HG03460 (cell line): ENCODE data around the gene GIMAP8.
"Not testable (repeated sequence)": the region's sequence is repeated elsewhere in the genome, so short reads cannot be mapped to it uniquely, and the experiment has no call there.

Experiments used
- ATAC-seq: cut with Tn5 transposase; IDR thresholded peaks from one replicate; pipeline ENCODE4 v1.9.1; 2021; ENCODE audit not compliant: unreplicated experiment

Gene GIMAP8

DNA sequence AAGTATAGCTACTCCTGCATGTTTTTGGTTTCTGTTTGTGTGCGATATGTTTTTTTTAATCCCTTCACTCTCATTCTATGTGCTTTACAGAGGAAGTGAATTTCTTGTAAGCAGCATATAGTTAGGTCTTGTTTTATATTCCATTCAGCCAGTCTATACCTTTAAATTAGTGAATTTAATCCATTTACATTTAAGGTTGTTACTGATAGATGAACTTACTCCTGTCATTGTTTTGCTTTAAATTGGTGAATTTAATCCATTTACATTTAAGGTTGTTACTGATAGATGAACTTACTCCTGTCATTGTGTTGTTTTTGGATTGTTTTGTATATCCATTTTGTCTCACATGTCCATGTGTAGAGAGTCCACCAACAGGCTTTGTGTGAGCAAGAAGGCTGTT is 11.1 kb downstream of the GIMAP8 start:
- ATAC-seq: no peak

DNA sequence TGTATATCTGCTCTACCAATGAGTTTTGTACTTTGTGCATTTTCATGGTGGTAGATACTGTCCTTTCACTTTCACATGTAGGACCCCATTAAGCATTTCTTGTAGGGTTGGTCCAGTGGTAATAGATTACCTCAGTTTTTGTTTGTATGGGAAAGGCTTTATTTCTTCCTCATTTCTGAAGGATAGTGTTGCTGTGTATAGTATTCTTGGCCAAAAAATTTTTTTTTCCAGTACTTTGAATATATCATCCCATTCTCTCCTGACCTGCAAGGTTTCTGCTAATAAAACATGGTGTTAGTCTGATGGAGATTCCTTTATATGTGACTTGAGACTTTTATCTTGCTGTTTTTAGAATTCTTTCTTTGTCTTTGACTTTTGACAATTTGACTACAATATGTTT is 12.0 kb downstream of the GIMAP8 start:
- no peak for ATAC-seq

DNA sequence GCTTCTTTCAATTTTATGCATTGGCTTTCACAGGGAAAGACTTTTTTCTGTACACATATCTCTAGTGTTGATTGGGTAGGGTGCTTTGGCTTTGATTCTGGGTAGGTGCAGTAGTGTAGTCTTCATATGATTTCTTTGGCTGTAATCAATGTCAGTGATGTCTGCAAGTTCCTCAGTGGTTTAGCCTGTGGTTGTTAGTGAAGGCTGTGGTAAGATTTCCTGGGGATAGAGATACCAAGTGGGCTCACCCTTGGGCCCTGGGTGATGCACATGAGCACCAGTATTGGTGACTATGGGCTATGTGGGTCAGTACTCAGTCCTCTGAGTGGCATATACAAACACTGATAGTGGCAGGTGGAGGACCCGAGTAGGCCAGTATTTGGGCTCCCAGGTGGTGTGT is 13.0 kb downstream of the GIMAP8 start:
- ATAC-seq: no peak

DNA sequence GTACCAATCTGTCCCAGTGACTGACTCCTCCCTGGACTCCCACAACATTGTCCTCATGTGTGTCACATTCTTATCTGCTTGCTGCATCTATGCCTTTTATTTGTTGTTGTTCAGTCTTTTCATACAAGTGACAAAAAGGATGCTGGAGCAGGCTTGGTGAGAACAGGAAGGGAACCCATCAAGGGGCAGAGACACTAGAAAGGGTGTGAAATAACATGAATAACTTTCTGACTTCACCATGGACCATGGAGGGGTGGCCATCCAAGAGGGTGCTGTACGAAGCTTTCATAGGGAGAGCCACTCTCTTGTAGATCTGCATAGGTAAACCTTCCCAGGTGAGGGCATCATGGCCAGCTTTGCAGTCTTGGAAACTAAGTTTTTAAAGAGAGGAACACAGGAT is 14.5 kb downstream of the GIMAP8 start:
- ATAC-seq: no peak

DNA sequence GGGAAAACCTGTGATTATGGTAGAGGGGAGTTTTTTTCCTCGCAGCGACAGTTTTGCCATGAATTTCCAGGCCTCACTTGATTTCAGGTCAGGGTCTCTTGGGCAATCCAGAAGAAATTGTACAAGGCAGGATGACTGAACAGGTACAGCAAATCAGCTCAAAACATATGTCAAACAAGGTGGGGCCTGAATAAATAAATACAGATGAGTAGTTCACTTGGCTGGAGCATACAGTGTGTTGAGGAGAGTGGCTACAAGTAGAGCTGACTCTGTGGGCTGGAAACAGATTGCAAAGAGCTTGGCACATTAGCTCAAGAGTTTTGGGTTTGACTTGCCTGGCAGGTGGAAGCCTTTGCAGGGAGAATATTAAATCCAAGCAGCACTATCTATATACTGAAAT is 15.0 kb downstream of the GIMAP8 start:
- no peak for ATAC-seq

DNA sequence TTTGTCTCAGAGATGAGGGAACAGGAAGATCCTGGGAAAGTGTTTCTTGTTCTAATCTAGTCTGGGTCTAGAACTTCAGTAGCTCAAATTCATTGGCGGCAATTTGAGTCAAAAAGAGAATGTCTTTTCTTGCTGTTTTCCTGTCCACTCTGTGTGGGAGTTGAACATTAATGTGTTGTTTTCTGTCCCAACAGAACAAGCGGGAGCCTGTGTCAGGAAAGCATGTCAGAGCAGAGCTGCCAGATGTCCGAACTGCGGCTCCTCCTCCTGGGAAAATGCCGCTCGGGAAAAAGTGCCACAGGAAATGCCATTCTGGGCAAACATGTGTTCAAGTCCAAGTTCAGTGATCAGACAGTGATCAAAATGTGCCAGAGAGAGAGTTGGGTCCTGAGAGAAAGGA is 16.0 kb downstream of the GIMAP8 start:
- ATAC-seq: no peak

DNA sequence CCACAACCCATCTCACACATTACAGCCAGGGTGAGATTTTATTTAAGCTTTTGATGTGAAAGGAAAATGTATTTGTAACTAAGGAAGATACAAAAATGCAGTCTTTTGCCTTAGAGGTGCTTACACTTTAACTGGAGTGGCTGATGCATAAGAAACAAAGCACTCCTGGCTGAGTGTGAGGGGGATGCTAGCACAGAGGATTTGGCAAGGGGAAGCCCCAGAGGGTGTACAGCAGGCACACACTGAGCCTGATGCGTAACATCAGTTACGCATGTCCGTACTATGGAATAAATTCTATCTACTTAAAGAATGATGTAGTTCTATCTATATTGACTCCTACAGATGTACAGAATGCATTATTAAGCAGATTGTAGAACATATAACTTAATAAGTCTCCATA is 17.8 kb downstream of the GIMAP8 start:
- ATAC-seq: no peak

DNA sequence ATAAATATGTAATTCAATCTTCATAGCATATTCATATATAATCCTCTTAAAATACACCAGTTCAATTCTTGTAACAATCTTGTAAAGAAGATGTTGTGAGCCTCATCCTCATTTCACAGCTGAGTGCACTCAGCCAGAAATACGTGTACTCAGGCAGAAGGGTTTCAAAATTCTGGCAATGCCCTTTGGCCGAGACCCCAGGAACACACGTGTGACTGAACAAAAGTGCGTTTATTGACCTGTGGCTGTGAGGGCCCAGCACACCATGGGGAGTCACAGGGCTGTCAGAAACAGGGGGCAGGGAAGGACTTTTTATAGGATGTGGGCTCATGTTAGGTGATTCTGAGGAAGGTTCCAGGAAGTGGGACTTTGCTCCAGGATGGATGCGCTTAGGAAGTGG is 21.5 kb downstream of the GIMAP8 start:
- no peak for ATAC-seq

DNA sequence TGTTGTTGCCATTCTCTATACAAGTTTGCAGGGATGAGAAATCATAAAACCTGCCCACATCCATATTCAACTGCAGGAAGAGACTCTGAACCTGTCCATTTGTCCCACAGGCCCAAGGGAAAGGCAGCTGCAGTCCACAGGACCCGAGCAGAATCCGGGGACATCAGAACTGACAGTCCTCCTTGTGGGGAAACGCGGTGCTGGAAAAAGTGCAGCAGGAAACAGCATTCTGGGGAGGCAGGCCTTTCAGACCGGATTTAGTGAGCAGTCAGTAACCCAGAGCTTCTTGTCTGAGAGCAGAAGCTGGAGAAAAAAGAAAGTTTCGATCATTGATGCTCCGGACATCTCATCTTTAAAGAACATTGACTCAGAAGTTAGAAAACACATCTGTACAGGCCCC is 23.5 kb downstream of the GIMAP8 start:
- ATAC-seq: no peak

DNA sequence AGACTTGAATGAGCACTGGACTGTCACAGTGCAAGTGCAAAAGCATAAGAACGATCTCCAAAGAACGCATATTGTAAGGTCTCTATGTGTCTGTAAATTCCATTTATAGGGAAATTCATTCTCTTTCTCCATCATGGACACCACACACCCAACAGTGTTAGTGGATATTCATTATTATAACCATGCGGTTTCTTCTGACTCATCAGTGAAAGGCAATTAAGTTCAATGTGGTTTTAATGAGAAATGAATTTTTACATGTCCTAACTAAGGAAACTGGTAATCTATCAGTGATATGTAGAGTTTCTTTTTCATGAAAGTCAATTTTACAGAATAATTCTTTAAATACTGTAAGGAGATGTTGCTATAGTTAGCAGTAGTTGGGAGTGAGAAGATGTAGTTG is 25.9 kb downstream of the GIMAP8 start:
- no peak for ATAC-seq

DNA sequence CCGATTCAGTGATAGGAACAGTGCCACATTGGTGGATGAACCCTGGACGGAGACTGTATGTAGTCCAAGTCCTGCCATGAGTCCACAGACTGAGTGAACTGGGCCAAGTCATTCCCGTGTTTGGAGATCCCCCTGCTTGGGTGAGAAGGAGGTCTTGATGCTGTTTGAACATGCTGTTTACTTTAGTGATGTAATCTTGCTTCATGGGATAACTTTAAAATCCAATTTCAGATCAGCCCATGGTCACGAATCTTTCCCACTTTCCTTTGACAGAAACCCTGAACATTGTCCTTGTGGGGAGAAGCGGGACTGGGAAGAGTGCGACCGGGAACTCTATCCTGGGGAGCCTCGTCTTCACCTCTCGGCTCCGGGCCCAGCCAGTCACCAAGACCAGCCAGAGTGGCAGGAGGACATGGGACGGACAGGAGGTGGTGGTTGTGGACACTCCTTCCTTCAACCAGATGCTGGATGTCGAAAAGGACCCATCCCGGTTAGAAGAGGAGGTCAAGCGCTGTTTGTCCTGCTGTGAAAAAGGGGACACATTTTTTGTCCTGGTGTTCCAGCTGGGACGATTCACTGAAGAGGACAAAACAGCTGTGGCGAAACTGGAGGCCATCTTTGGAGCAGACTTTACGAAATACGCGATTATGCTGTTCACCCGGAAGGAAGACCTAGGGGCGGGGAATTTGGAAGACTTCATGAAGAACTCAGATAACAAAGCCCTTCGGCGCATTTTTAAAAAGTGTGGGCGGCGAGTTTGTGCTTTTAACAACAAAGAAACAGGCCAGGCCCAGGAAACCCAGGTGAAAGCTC is 26.6 kb downstream of the GIMAP8 start:
- ATAC-seq: no peak

DNA sequence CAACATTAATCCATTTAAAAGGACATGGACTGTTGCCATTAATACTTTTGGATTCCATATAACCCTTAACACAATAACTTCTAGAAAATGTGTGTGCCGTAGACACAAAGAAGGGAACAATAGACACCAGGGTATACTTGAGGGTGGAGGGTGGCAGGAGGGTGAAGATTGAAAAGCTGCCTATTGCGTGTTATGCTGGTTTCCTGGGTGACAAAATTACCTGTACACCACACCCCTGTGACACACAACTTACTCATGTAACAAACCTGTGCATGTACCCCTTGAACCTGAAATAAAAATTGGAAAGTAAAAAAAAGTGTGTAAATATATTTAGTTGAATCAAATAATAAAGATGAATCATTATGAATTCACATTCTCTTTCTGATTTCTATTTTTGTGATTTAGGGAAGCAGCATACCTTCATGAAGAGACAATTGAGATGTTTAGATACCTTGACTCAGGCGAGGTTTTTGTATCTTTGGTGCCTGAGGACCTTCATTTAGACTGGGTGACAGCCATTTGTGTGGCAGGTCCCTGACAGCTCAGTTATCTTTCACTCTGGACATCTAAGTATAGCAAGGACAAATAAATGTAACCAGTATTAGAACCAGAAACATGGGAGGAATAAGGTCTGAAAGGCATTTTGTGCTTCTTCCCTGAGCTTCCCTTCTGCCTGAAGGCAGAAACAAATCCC is 28.7 kb downstream of the GIMAP8 start:
- no peak for ATAC-seq

DNA sequence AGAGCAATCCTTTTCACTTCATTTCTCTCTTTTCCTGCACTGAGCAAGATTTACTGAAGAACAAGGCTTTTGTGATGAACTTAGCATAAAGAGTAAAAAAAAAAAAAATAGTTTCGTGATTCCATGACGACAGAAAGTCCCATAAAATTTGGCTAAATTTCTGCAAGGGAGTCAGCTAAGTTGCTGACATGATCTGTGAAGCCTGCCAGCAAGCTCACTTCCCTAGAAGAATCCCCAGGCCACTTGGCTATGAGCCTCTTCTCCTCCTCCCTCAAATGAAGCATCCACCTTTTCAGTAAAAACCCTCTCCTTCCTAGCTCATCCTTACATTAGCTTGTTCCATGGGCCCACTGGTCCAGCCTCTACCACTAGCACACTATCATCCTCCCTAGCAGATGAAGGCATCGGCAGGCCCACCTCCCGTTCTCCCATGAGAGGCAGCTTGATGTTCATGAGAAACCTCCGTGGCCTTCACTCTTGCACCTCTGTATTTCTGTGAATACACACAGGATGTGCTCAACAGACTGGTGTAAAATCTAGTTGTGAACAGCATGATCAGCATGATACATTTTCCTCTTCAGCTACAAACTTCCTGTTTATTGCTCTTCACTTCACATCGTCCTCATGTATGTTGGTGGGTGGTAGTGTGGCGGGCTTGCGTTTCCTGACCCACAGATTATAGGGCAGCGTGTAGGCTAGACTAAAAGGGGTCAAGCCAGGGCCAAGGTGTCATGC is 30.9 kb downstream of the GIMAP8 start:
- no peak for ATAC-seq

DNA sequence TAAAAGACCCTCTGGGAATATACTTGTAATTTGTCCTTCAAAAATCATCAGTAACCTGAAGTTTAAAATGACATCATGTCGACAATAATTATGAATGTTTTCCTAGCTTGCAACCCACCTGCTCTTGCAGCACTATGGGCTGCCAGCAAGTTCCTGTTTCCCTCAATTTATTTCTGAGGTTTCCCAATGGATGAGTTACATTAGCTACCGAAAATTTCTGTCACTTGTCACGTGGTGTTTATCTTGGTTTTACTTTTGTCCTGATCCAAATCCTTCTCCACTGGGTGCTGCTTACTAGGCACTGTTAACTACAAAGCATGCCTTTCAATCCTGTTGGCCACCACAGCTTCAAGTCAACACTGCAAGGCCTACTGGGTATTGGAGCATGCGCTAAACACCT is 31.5 kb downstream of the GIMAP8 start:
- no peak for ATAC-seq

DNA sequence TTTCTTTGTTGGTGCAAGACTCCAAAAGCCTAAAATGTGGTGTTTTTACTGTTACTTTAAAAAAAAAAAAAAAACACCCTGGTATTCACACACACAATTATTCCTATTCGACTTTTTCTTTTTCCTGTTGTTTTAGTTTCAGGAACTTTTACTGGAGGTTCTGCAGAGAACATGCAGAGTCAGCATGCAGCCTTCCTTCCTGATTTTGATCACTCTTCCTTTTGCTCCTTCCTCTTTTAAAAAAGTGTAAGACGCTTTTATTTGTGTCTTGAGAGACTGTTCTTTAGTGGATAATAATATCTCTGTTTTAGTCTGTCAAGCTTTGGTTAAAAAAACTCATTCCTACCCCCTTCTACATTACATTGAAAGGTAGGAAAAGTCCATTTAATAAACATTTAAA is 33.1 kb downstream of the GIMAP8 start:
- not testable (repeated sequence) for ATAC-seq

DNA sequence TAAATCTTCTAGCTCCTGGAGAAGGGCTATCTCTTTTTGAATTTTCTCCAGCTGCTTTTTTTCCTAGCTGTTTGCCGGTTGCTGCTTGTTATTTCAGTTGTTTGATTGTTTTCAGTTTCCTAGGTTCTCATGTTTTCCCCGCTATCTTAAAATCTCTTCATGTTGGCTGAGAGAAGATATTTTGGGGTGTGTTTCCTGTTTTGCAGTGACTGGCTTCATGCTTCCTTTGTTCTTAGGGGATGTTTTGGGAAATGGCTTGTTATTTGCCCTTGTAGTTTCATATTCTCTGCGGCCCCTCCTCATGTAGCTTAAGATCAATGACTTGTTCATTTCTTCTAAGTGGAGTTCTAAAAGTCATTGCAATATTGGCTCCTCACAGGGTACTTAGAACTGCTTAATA is 33.6 kb downstream of the GIMAP8 start:
- not testable (repeated sequence) for ATAC-seq

DNA sequence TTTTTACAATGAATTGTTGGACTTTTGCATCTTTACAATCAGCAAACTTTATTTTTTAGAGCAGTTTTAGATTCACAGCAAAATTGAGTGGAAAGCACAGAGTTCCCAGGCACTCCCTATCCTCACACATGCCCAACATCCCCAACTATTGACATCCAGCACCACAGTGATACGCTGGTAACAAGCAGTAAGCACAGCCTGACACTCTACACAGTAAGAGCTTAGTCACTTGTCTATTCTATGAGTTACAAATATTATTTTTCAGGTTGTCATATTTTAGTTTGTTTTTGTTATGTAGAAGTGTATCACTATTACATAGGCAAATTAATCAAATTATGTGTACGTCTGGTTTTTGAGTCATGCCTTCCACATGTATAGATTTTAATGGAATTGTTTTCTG is 37.2 kb downstream of the GIMAP8 start:
- ATAC-seq: no peak

DNA sequence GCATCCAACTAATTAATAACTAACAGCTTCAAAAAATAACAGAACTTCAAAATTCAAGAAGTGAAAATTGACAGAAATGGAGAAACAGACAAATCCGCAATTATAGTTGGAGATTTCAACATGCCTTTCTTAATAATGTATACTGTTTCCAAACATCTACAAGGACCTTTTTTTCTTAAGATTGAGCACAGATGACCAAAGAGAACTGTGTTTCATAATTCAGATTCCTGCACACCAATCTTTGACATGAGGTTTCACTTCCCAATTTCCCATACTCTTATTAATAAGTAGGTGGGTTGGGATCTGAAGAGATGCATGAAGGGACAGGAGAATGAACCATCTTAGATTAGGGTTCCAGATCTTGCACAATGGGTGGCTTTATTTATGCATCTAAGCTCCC is 39.4 kb downstream of the GIMAP8 start:
- ATAC-seq: no peak

DNA sequence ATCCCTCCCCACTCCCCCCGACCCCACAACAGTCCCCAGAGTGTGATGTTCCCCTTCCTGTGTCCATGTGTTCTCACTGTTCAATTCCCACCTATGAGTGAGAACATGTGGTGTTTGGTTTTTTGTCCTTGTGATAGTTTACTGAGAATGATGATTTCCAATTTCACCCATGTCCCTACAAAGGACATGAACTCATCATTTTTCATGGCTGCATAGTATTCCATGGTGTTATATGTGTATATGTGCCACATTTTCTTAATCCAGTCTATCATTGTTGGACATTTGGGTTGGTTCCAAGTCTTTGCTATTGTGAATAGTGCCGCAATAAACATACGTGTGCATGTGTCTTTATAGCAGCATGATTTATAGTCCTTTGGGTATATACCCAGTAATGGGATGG is 43.0 kb downstream of the GIMAP8 start:
- not testable (repeated sequence) for ATAC-seq

DNA sequence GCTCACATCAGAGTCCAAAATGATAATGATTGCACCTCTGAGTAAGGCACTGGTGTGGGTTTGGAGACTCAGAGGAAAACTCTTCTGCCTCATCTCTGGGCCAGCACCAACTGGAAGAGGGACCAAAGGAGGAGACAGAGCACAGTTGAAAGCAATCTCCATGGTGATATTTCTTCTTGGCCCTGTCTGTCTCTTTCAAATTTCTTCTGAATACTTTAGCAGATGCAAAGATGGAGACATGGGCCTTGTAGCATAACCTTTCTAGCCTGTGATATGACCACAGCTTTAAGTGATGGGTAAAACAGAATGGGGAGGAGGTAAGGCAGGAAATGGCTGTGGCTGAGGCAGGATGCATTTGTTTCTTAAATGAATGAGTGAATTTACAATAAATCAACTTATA is 52.1 kb downstream of the GIMAP8 start:
- ATAC-seq: no peak

DNA sequence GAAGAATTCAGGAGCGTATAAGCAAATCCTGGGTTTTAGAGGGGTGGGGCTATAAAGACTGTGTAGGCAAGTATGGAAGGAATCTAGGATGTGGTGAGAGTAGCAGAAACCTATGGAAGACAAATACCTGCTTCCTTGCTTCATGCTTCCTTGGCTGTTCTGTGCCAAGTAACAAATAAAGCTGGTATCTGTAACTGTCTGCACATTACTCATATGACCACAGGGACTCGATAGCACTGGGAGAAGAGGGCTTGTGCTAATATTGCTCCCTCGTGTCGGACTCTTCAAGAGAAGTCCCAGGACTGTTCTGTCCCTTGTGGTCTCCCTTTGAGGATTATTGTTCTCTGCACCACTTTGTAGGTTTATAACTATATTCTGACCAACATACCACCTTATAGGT is 52.7 kb downstream of the GIMAP8 start:
- no peak for ATAC-seq

DNA sequence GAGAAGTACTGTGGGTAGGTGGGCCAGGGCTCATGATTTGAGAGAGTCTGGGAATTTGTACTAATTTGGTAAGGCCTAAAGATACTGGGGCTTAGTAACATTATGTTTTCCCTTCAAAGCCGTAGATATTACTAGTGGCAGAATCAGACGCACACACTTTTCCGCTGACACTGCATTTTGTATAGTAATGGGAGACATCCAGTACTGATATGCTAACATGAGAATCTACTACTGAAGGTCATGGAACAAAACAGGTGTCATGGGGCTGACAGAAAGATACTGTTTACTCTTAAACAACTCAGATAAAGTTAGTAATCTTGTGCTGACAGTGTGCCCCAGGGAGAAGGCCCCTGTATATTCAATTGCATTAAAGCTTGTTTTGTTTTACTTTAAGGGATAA is 53.2 kb downstream of the GIMAP8 start:
- ATAC-seq: no peak
